Uterus (tissue), 4 donors: ENCODE results near the gene SEL1L. TPM values are rescaled to one million over a fixed set of nuclear protein-coding genes. Genes with fewer than 3 reads are reported as not detected.

Experiments
- DNase-seq, 2 donors: peaks; one replicate each; pipeline ENCODE4 v3.0.0-alpha.2; 2019 to 2020
- H3K27ac ChIP-seq, 2 donors: fragments of 200-600 bp; sonication (generic); 1 replicate in 1 of 2; 2 replicates in 1 of 2; pipeline ENCODE4 v1.5.1; 2016 to 2018
- H3K27me3 ChIP-seq, 2 donors: fragments of 200-600 bp; sonication (generic); one replicate each; pipeline ENCODE4 v1.5.1; 2018 to 2019; ENCODE audit warnings: control low read depth in 1 of 2
- H3K36me3 ChIP-seq, 2 donors: fragments of 200-600 bp; sonication (generic); one replicate each; pipeline ENCODE4 v1.5.1; 2019; ENCODE audit warnings: control low read depth in 1 of 2
- H3K4me1 ChIP-seq, 2 donors: fragments of 200-600 bp; sonication (generic); one replicate each; pipeline ENCODE4 v1.5.1; 2018 to 2019; ENCODE audit warnings: control low read depth in 1 of 2
- H3K4me3 ChIP-seq, 2 donors: fragments of 200-600 bp; sonication (generic); 1 replicate in 1 of 2; 2 replicates in 1 of 2; pipeline ENCODE4 v1.5.1; 2018 to 2019; ENCODE audit warnings: mild to moderate bottlenecking in 1 of 2
- H3K9me3 ChIP-seq, 2 donors: fragments of 200-600 bp; sonication (generic); one replicate each; pipeline ENCODE4 v1.5.1; 2019; ENCODE audit warnings: control low read depth in 1 of 2
- CTCF ChIP-seq, 4 experiments: fragments of 200-600 bp in 2 of 4; fragments of 450-650 bp in 2 of 4; sonication (generic) in 2 of 4; IDR thresholded peaks; one replicate each; pipeline ENCODE4 v1.5.1; 2016 to 2019; ENCODE audit warnings: antibody characterized with exemption in 4 of 4, mild to moderate bottlenecking in 2 of 4, moderate library complexity in 1 of 4
- POLR2A ChIP-seq, 2 donors: fragments of 450-650 bp; IDR thresholded peaks; one replicate each; pipeline ENCODE4 v1.6.1; 2016; ENCODE audit warnings: antibody characterized with exemption in 2 of 2, mild to moderate bottlenecking in 1 of 2, moderate library complexity in 1 of 2
- intact Hi-C: fragments of 100-400 bp; cut with DNase I; formaldehyde crosslinking; loops from one replicate; pipeline ENCODE4 v1.15.1; 2023; ENCODE audit warnings: low total_unique reads
- total RNA-seq, 4 donors: library from RNA; depleted of rRNA in 3 of 4; stranded (reverse); fragments of >200 nt in 3 of 4; gene quantifications; one replicate each; pipeline versions ENCODE4 v1.1.0 to v1.2.4, GENCODE V29; 2014 to 2023
- donor health status: DM: yes; HTN: yes; CAD: no.

SEL1L gene
- total RNA-seq, 4 donors from 2014 or later: 38.2 to 80.5 (median 64.0) TPM

GRCh38 chr14:81565441-81566290, 32.0 kb upstream of the SEL1L start:
- Histone ChIP-seq H3K4me3 (no peak overlapping the region), H3K4me1 (no peaks in the 10 kb centered on the region), H3K27ac (no peak overlapping the region), H3K27me3 (no peaks in the 10 kb centered on the region), H3K36me3 (no peaks in the 10 kb centered on the region), H3K9me3 (no peaks in the 10 kb centered on the region)
- intact Hi-C loops: no loop called here
- peak in 1 of 4 experiments; percentile 5 for TF ChIP-seq CTCF (IDR thresholded peaks at IDR 0.05)
- no peak for TF ChIP-seq POLR2A (IDR thresholded peaks at IDR 0.05)
- no peak for DNase-seq

GRCh38 chr14:81562818-81563217, 29.2 kb upstream of the SEL1L start:
- Histone ChIP-seq H3K36me3 (no peaks in the 10 kb centered on the region), H3K27me3 (no peaks in the 10 kb centered on the region), H3K4me1 (no peaks in the 10 kb centered on the region), H3K27ac (no peak overlapping the region), H3K9me3 (no peaks in the 10 kb centered on the region), H3K4me3 (no peak overlapping the region)
- intact Hi-C loops: no loop called here
- DNase-seq: no peak
- TF ChIP-seq POLR2A (IDR thresholded peaks at IDR 0.05): no peak
- no peak for TF ChIP-seq CTCF (IDR thresholded peaks at IDR 0.05)

- Histone ChIP-seq H3K4me1 (no peaks in the 10 kb centered on the region), H3K4me3 (no peak overlapping the region), H3K9me3 (no peaks in the 10 kb centered on the region), H3K27me3 (no peaks in the 10 kb centered on the region), H3K27ac (no peak overlapping the region), H3K36me3 (no peaks in the 10 kb centered on the region)
- TF ChIP-seq POLR2A (IDR thresholded peaks at IDR 0.05): no peak
- TF ChIP-seq CTCF (IDR thresholded peaks at IDR 0.05): no peak
- DNase-seq: no peak
- intact Hi-C loops: no loop called here
Observed at GRCh38 chr14:81561084-81561775, 27.6 kb upstream of the SEL1L start.

- TF ChIP-seq POLR2A (IDR thresholded peaks at IDR 0.05): no peak
- no peak for TF ChIP-seq CTCF (IDR thresholded peaks at IDR 0.05)
- intact Hi-C loops: no loop called here
Observed at GRCh38 chr14:81559385-81559784, 25.7 kb upstream of the SEL1L start.

GRCh38 chr14:81557146-81557545, 23.5 kb upstream of the SEL1L start:
- no peaks in the 10 kb centered on the region for H3K36me3 ChIP-seq
- H3K4me1 ChIP-seq: no peaks in the 10 kb centered on the region
- H3K4me3 ChIP-seq: no peak overlapping the region
- H3K27ac ChIP-seq: no peak overlapping the region
- no peak for TF ChIP-seq POLR2A (IDR thresholded peaks at IDR 0.05)
- TF ChIP-seq CTCF (IDR thresholded peaks at IDR 0.05): no peak
- DNase-seq: no peak
- intact Hi-C loops: no loop called here
- H3K9me3 ChIP-seq: no peaks in the 10 kb centered on the region
- no peaks in the 10 kb centered on the region for H3K27me3 ChIP-seq

More at GRCh38 chr14:81559385-81559784, 25.7 kb upstream of the SEL1L start:
- Histone ChIP-seq H3K4me1 (no peaks in the 10 kb centered on the region), H3K27me3 (no peaks in the 10 kb centered on the region), H3K36me3 (no peaks in the 10 kb centered on the region), H3K9me3 (no peaks in the 10 kb centered on the region), H3K4me3 (no peak overlapping the region), H3K27ac (no peak overlapping the region)
- DNase-seq: no peak
